Measurements from ENCODE around the gene CD74.

Gene CD74

DNA sequence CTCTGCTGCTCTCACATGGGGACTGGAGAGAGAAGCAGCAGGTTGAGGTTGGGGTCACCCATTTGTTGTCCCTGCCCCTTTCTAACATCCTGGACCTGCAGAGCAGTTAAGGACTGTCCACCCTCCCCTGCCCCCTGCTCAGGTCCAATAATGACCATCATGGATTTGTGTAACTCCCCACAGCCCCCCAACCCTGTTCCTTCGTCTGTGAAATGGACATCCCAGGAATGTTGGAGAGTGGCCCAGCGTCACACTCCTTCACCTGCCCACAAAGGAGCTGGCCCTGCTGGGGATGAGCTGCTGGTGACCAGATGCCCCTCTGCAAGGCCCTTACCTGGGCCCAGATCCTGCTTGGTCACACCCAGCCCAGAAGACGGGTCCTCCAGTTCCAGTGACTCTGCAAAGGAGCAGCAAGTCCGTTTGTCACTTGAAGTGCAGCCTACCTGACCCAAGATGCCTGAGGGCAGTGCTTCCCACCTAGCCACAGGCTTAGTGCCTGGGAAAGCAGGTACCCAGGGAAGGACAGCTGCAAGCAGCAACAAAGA, 10.4 kb downstream of the CD74 start:
- Histone ChIP-seq H4K5ac (ENCODE audit: low read length) (no peak overlapping the region), H3K23ac (ENCODE audit: low read length) (no peak overlapping the region), H2BK5ac (ENCODE audit: low read length) (no peak overlapping the region), H2AK5ac (ENCODE audit: low read length) (no peak overlapping the region), H3K36me3 (ENCODE audit: control insufficient read depth, insufficient read depth, low read length) (peaks cover 19% of the 10 kb centered on the region), H3K27ac (ENCODE audit: low read depth, low read length) (no peak overlapping the region), H3K4me1 (ENCODE audit: control insufficient read depth, low read depth, low read length) (no peaks in the 10 kb centered on the region), H3K79me2 (ENCODE audit: control insufficient read depth, insufficient read depth, low read length) (no peaks in the 10 kb centered on the region), H3K4ac (ENCODE audit: low read depth, low read length) (no peak overlapping the region), H3K4me2 (ENCODE audit: low read length) (no peak overlapping the region), H3K56ac (ENCODE audit: low read length) (no peak overlapping the region), H3K4me3 (ENCODE audit: low read length) (no peak overlapping the region), H2BK15ac (replicated peaks; ENCODE audit: low read depth) (no peak overlapping the region), H4K8ac (ENCODE audit: low read depth, low read length) (no peak overlapping the region), H3K27me3 (ENCODE audit: insufficient read depth, low read length, poor library complexity) (no peaks in the 10 kb centered on the region), H3K18ac (ENCODE audit: low read length) (no peak overlapping the region), H3K9ac (ENCODE audit: low read length) (no peak overlapping the region), H2BK120ac (ENCODE audit: low read depth, low read length) (no peak overlapping the region), H3K79me1 (ENCODE audit: low read length) (no peaks in the 10 kb centered on the region)
- WGBS (ENCODE audit: extremely low coverage, insufficient coverage, low lambda C conversion rate): no CpG with 5 or more reads among the region's 4 CpGs
- no peak for DNase-seq

DNA sequence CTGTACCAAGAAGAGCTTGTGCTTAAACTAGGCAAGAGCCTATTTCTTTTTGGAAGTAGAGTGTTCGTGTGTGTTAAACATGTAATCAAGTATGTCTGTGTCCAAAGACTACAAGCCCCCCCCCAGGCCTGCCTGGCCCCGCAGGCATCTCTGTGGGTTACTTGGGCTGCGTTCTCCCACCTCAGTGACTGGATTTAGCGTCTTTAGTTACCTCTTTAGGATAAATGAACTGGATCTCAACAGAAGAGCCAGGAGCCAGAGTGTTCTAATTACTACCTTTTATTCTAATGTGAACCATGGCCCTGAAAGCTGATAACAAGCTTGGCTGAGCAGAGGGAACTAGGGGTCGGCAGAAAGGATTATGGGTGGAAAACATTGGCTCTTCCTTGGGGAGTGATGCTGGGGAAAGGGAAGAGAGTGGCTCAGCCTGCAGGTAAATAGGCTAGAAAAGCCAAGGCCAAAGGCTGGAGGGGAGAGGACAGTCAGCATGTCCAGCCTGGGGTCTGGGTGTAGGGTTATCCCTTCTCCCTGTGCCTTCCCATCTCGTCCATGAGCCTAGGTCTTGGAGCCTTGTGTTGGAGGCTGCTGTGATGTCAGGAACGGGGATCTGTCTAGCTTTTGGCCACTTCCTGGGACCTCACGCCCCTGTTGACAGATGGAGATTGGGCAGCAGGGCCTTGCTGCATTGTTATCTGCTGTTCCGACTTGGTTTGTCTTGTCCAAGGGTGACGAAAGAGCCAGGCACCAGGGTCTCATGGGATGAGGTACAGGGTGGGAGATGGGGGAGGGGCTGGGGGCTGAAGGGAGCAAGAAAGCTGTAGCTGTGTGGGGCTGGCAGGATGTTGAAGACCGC, 11.1 kb downstream of the CD74 start:
- Histone ChIP-seq H3K27me3 (ENCODE audit: insufficient read depth, low read length, poor library complexity) (no peaks in the 10 kb centered on the region), H3K79me1 (ENCODE audit: low read length) (no peaks in the 10 kb centered on the region), H3K36me3 (ENCODE audit: control insufficient read depth, insufficient read depth, low read length) (peaks cover 21% of the 10 kb centered on the region), H3K4ac (ENCODE audit: low read depth, low read length) (no peak overlapping the region), H2AK5ac (ENCODE audit: low read length) (no peak overlapping the region), H3K4me3 (ENCODE audit: low read length) (no peak overlapping the region), H3K4me1 (ENCODE audit: control insufficient read depth, low read depth, low read length) (no peaks in the 10 kb centered on the region), H3K27ac (ENCODE audit: low read depth, low read length) (no peak overlapping the region), H3K4me2 (ENCODE audit: low read length) (no peak overlapping the region), H3K79me2 (ENCODE audit: control insufficient read depth, insufficient read depth, low read length) (no peaks in the 10 kb centered on the region), H3K9ac (ENCODE audit: low read length) (no peak overlapping the region), H3K56ac (ENCODE audit: low read length) (no peak overlapping the region), H4K5ac (ENCODE audit: low read length) (no peak overlapping the region), H2BK15ac (replicated peaks; ENCODE audit: low read depth) (no peak overlapping the region), H4K8ac (ENCODE audit: low read depth, low read length) (no peak overlapping the region), H3K23ac (ENCODE audit: low read length) (no peak overlapping the region), H3K18ac (ENCODE audit: low read length) (no peak overlapping the region), H2BK5ac (ENCODE audit: low read length) (no peak overlapping the region), H2BK120ac (ENCODE audit: low read depth, low read length) (no peak overlapping the region)
- DNase-seq: no peak
- WGBS (ENCODE audit: extremely low coverage, insufficient coverage, low lambda C conversion rate): no CpG with 5 or more reads among the region's 11 CpGs

- H3K4ac ChIP-seq (ENCODE audit: low read depth, low read length): no peak overlapping the region
- no peak overlapping the region for H3K18ac ChIP-seq (ENCODE audit: low read length)
- H3K79me2 ChIP-seq (ENCODE audit: control insufficient read depth, insufficient read depth, low read length): no peaks in the 10 kb centered on the region
- DNase-seq: no peak
- no peak overlapping the region for H2BK15ac ChIP-seq (replicated peaks; ENCODE audit: low read depth)
- no peaks in the 10 kb centered on the region for H3K4me1 ChIP-seq (ENCODE audit: control insufficient read depth, low read depth, low read length)
- no peak overlapping the region for H3K56ac ChIP-seq (ENCODE audit: low read length)
- no peaks in the 10 kb centered on the region for H3K27me3 ChIP-seq (ENCODE audit: insufficient read depth, low read length, poor library complexity)
- no peaks in the 10 kb centered on the region for H3K79me1 ChIP-seq (ENCODE audit: low read length)
- no peak overlapping the region for H3K4me2 ChIP-seq (ENCODE audit: low read length)
- H4K8ac ChIP-seq (ENCODE audit: low read depth, low read length): no peak overlapping the region
- no peak overlapping the region for H2BK120ac ChIP-seq (ENCODE audit: low read depth, low read length)
- H3K23ac ChIP-seq (ENCODE audit: low read length): no peak overlapping the region
- WGBS (ENCODE audit: extremely low coverage, insufficient coverage, low lambda C conversion rate): no CpG with 5 or more reads among the region's 3 CpGs
- no peak overlapping the region for H3K9ac ChIP-seq (ENCODE audit: low read length)
- no peak overlapping the region for H3K4me3 ChIP-seq (ENCODE audit: low read length)
- H4K5ac ChIP-seq (ENCODE audit: low read length): no peak overlapping the region
- no peak overlapping the region for H3K27ac ChIP-seq (ENCODE audit: low read depth, low read length)
- no peak overlapping the region for H2BK5ac ChIP-seq (ENCODE audit: low read length)
- H2AK5ac ChIP-seq (ENCODE audit: low read length): no peak overlapping the region
- H3K36me3 ChIP-seq (ENCODE audit: control insufficient read depth, insufficient read depth, low read length): peaks cover 21% of the 10 kb centered on the region
Measured at GRCh38 chr5:150401076-150401375, 11.7 kb downstream of the CD74 start.

DNA sequence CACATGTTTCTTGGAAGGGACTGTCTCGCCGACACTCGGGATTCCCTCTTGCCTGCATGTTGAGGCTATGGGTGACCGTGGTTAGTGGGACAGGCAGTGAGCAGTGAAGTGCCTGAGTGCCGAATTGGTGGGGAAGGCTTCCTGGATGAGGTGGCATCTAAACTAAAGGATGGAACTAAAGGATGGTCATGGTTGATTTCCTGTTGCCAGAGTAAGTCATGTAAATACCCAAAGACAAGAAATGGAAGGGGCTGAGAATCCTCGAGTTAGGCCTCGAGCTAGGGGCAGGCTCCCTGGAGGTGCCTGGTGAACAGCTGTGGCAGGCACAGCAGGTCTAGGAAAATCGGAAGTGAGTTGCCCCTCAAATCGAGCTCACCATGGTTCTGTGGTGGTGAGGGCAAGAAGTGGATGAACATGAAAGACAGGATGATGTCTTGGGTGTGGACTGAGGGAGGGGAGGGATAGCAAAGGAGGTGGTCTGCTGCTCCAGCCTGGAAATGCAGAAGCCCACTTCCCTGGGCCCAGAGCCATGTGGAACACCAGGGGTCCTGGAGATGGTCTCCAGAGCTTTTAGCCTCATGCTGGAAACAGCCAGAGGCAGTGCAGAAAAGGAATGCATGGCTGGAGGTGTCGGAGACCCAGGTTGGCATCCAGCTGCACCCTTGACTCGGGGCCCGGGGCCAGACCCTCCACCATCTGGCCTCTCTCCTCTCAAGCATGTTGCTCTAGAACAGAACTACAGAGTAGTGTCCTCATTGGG, 12.2 kb downstream of the CD74 start:
- H4K5ac ChIP-seq (ENCODE audit: low read length): no peak overlapping the region
- no peaks in the 10 kb centered on the region for H3K79me1 ChIP-seq (ENCODE audit: low read length)
- no peak overlapping the region for H3K9ac ChIP-seq (ENCODE audit: low read length)
- no peaks in the 10 kb centered on the region for H3K4me1 ChIP-seq (ENCODE audit: control insufficient read depth, low read depth, low read length)
- H3K18ac ChIP-seq (ENCODE audit: low read length): no peak overlapping the region
- no peak overlapping the region for H3K27ac ChIP-seq (ENCODE audit: low read depth, low read length)
- H3K4me2 ChIP-seq (ENCODE audit: low read length): no peak overlapping the region
- H3K27me3 ChIP-seq (ENCODE audit: insufficient read depth, low read length, poor library complexity): no peaks in the 10 kb centered on the region
- peaks cover 21% of the 10 kb centered on the region for H3K36me3 ChIP-seq (ENCODE audit: control insufficient read depth, insufficient read depth, low read length)
- no peak overlapping the region for H2BK5ac ChIP-seq (ENCODE audit: low read length)
- WGBS (ENCODE audit: extremely low coverage, insufficient coverage, low lambda C conversion rate): no CpG with 5 or more reads among the region's 12 CpGs
- no peak overlapping the region for H2AK5ac ChIP-seq (ENCODE audit: low read length)
- no peak overlapping the region for H3K23ac ChIP-seq (ENCODE audit: low read length)
- DNase-seq: no peak
- no peak overlapping the region for H2BK120ac ChIP-seq (ENCODE audit: low read depth, low read length)
- H3K79me2 ChIP-seq (ENCODE audit: control insufficient read depth, insufficient read depth, low read length): no peaks in the 10 kb centered on the region
- H3K56ac ChIP-seq (ENCODE audit: low read length): no peak overlapping the region
- no peak overlapping the region for H3K4ac ChIP-seq (ENCODE audit: low read depth, low read length)
- H4K8ac ChIP-seq (ENCODE audit: low read depth, low read length): no peak overlapping the region
- no peak overlapping the region for H3K4me3 ChIP-seq (ENCODE audit: low read length)
- H2BK15ac ChIP-seq (replicated peaks; ENCODE audit: low read depth): no peak overlapping the region

DNA sequence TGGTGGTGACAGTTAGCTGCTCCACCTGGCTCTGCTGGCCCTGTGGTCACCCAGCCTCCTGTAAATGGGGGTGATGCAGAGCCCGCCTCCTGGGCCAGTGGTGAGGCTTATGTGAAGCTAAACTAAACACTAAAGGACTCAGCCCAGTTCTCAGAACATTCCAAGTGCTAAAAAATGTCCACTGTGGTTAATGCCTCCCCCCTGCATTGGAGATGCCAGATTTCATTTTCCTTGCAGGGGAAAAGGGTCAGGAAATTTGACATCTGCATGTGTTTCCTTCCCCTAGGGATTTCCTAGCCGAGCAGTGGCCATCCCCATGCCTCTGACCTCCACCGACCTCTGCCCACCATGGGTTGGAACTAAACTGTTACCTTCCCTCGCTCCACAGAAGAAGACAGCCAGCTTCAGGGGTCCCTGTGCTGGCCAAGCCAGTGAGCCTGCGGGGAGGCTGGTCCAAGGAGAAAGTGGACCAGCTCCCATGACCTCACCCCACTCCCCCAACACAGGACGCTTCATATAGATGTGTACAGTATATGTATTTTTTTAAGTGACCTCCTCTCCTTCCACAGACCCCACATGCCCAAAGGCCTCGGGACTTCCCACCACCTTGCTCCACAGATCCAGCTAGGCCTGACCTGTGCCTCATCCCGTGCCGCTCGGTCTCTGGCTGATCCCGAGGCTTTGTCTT, 13.0 kb downstream of the CD74 start:
- H2AK5ac ChIP-seq (ENCODE audit: low read length): no peak overlapping the region
- H3K23ac ChIP-seq (ENCODE audit: low read length): no peak overlapping the region
- H3K4ac ChIP-seq (ENCODE audit: low read depth, low read length): no peak overlapping the region
- H3K36me3 ChIP-seq (ENCODE audit: control insufficient read depth, insufficient read depth, low read length): peaks cover 25% of the 10 kb centered on the region
- H2BK15ac ChIP-seq (replicated peaks; ENCODE audit: low read depth): no peak overlapping the region
- no CpG with 5 or more reads among the region's 11 CpGs for WGBS (ENCODE audit: extremely low coverage, insufficient coverage, low lambda C conversion rate)
- no peaks in the 10 kb centered on the region for H3K79me1 ChIP-seq (ENCODE audit: low read length)
- no peaks in the 10 kb centered on the region for H3K4me1 ChIP-seq (ENCODE audit: control insufficient read depth, low read depth, low read length)
- H3K56ac ChIP-seq (ENCODE audit: low read length): no peak overlapping the region
- no peak overlapping the region for H4K8ac ChIP-seq (ENCODE audit: low read depth, low read length)
- no peak overlapping the region for H3K4me2 ChIP-seq (ENCODE audit: low read length)
- no peak overlapping the region for H2BK5ac ChIP-seq (ENCODE audit: low read length)
- no peak overlapping the region for H3K27ac ChIP-seq (ENCODE audit: low read depth, low read length)
- no peak overlapping the region for H4K5ac ChIP-seq (ENCODE audit: low read length)
- DNase-seq: no peak
- no peak overlapping the region for H3K4me3 ChIP-seq (ENCODE audit: low read length)
- H3K9ac ChIP-seq (ENCODE audit: low read length): no peak overlapping the region
- H3K27me3 ChIP-seq (ENCODE audit: insufficient read depth, low read length, poor library complexity): no peaks in the 10 kb centered on the region
- H3K79me2 ChIP-seq (ENCODE audit: control insufficient read depth, insufficient read depth, low read length): no peaks in the 10 kb centered on the region
- no peak overlapping the region for H3K18ac ChIP-seq (ENCODE audit: low read length)
- H2BK120ac ChIP-seq (ENCODE audit: low read depth, low read length): no peak overlapping the region

Data from mesendoderm (in vitro differentiated cells).